Liver (tissue), 9 donors: ENCODE results near the gene GSPT1. TPM values are rescaled to one million over a fixed set of nuclear protein-coding genes. Genes with fewer than 3 reads are reported as not detected.

ENCODE experiments used
- DNase-seq: peaks from one replicate; pipeline ENCODE4 v3.0.0-alpha.2; 2017; ENCODE audit warnings: low spot score
- H3K27ac ChIP-seq, 2 donors: one replicate each; pipeline ENCODE4 v1.7.0; 2013; ENCODE audit warnings: inconsistent platforms in 2 of 2, low read length in 2 of 2, control low read depth in 1 of 2, low read depth in 1 of 2, mild to moderate bottlenecking in 1 of 2
- H3K27me3 ChIP-seq, 4 donors: one replicate each; pipeline versions ENCODE4 v1.6.1 to v1.7.0; 2013; ENCODE audit warnings: low read length in 3 of 4, inconsistent platforms in 1 of 4, mild to moderate bottlenecking in 1 of 4, moderate library complexity in 1 of 4; ENCODE audit not compliant: control insufficient read depth in 4 of 4, insufficient read depth in 4 of 4
- H3K36me3 ChIP-seq, 4 donors: one replicate each; pipeline versions ENCODE4 v1.6.1 to v1.7.0; 2013; ENCODE audit warnings: low read length in 3 of 4, mild to moderate bottlenecking in 3 of 4, low read depth in 1 of 4, moderate library complexity in 1 of 4; ENCODE audit not compliant: control insufficient read depth in 4 of 4, insufficient read depth in 3 of 4
- H3K4me1 ChIP-seq, 4 donors: one replicate each; pipeline versions ENCODE4 v1.6.1 to v1.7.0; 2013; ENCODE audit warnings: low read length in 3 of 4, mild to moderate bottlenecking in 3 of 4, moderate library complexity in 1 of 4; ENCODE audit not compliant: control insufficient read depth in 4 of 4, insufficient read depth in 4 of 4
- H3K4me3 ChIP-seq, 3 donors: one replicate each; pipeline versions ENCODE4 v1.6.1 to v1.7.0; 2013; ENCODE audit warnings: low read length in 3 of 3, control low read depth in 1 of 3, low read depth in 1 of 3, mild to moderate bottlenecking in 1 of 3
- H3K9ac ChIP-seq, 2 donors: one replicate each; pipeline ENCODE4 v1.7.0; 2013; ENCODE audit warnings: low read length in 2 of 2, mild to moderate bottlenecking in 2 of 2, moderate library complexity in 2 of 2, control low read depth in 1 of 2, low read depth in 1 of 2
- H3K9me3 ChIP-seq, 4 donors: one replicate each; pipeline versions ENCODE4 v1.6.1 to v1.7.0; 2013; ENCODE audit warnings: low read length in 3 of 4; ENCODE audit not compliant: control insufficient read depth in 4 of 4
- EGR1 ChIP-seq, 2 donors: IDR thresholded peaks; 2 replicates each; pipeline ENCODE4 v1.6.1; 2016 to 2018; ENCODE audit warnings: antibody characterized with exemption in 2 of 2, low read depth in 2 of 2
- FOXA1 ChIP-seq: IDR thresholded peaks from 2 replicates; pipeline ENCODE4 v1.6.1; 2016; ENCODE audit warnings: antibody characterized with exemption
- FOXA2 ChIP-seq: IDR thresholded peaks from 2 replicates; pipeline ENCODE4 v1.6.1; 2016; ENCODE audit warnings: antibody characterized with exemption
- GABPA ChIP-seq, 2 donors: IDR thresholded peaks in 1 of 2; conservative IDR thresholded peaks in 1 of 2; 2 replicates each; pipeline ENCODE4 v1.6.1; 2016; ENCODE audit warnings: antibody characterized with exemption in 2 of 2, mild to moderate bottlenecking in 1 of 2, moderate library complexity in 1 of 2
- HNF4A ChIP-seq, 2 donors: conservative IDR thresholded peaks; 2 replicates each; pipeline ENCODE4 v1.6.1; 2016; ENCODE audit warnings: antibody characterized with exemption in 2 of 2, mild to moderate bottlenecking in 2 of 2
- JUND ChIP-seq, 2 donors: IDR thresholded peaks; 2 replicates each; pipeline ENCODE4 v1.6.1; 2016; ENCODE audit warnings: antibody characterized with exemption in 2 of 2
- MAX ChIP-seq: IDR thresholded peaks from 2 replicates; pipeline ENCODE4 v1.6.1; 2016; ENCODE audit warnings: antibody characterized with exemption
- NR2F2 ChIP-seq: IDR thresholded peaks from 2 replicates; pipeline ENCODE4 v1.6.1; 2016; ENCODE audit warnings: antibody characterized with exemption
- RAD21 ChIP-seq, 2 donors: IDR thresholded peaks; 2 replicates each; pipeline ENCODE4 v1.6.1; 2016; ENCODE audit warnings: antibody characterized with exemption in 2 of 2, mild to moderate bottlenecking in 2 of 2
- RXRA ChIP-seq, 2 donors: IDR thresholded peaks; 2 replicates each; pipeline ENCODE4 v1.6.1; 2017 to 2018; ENCODE audit warnings: antibody characterized with exemption in 2 of 2, mild to moderate bottlenecking in 1 of 2
- SP1 ChIP-seq: IDR thresholded peaks from 2 replicates; pipeline ENCODE4 v1.6.1; 2018; ENCODE audit warnings: antibody characterized with exemption, mild to moderate bottlenecking
- TAF1 ChIP-seq: conservative IDR thresholded peaks from 2 replicates; pipeline ENCODE4 v1.6.1; 2016; ENCODE audit warnings: antibody characterized with exemption, mild to moderate bottlenecking
- ZBTB33 ChIP-seq: IDR thresholded peaks from 2 replicates; pipeline ENCODE4 v1.6.1; 2016; ENCODE audit warnings: antibody characterized with exemption
- WGBS: extraction: QIAGEN DNeasy Blood & Tissue Kit; methylation state at CpG from one replicate; pipeline ENCODE4 v1.1.7; 2013; 5-methylcytosine and 5-hydroxymethylcytosine counted together
- polyA plus RNA-seq, 2 donors: library from polyadenylated mRNA; stranded (reverse) in 1 of 2; unstranded in 1 of 2; fragments of 200-250 nt in 1 of 2; fragments of >200 nt in 1 of 2; fragmentation: Nextera tagmentation in 1 of 2; extraction: Ambion mirVana in 1 of 2; gene quantifications; one replicate each; pipeline versions ENCODE4 v1.2.1 to v1.2.3, GENCODE V29; 2013 to 2015
- total RNA-seq, 2 donors: library from RNA; depleted of rRNA; stranded (reverse); fragments of >200 nt; gene quantifications; one replicate each; pipeline ENCODE4 v1.2.3, GENCODE V29; 2014
- TF ChIP-seq, protein P1 (sequence below): fragments of 150-350 bp; IDR thresholded peaks from 2 replicates; pipeline ENCODE4 v1.5.1; 2017; ENCODE audit warnings: improper control_type of control experiment, low read depth, low read length; ENCODE audit not compliant: missing input control
- TF ChIP-seq, protein P2 (sequence below): IDR thresholded peaks from 2 replicates; pipeline ENCODE4 v1.6.1; 2016; ENCODE audit warnings: antibody characterized with exemption, mild to moderate bottlenecking
- TF ChIP-seq, protein P3 (sequence below): IDR thresholded peaks from 2 replicates; pipeline ENCODE4 v1.6.1; 2016; ENCODE audit warnings: antibody characterized with exemption
- donor health status: healthy.
- donor health status: healthy.
- donor health status: healthy.
- donor health status: healthy.
- donor health status: healthy.

The GSPT1 gene
- total and polyA plus RNA-seq, 4 donors = 24.2 to 67.6 (median 41.9) TPM

GRCh38 chr16:11896486-11897176, 19.1 kb downstream of the GSPT1 start (continued):
- TF ChIP-seq, protein P1, sequence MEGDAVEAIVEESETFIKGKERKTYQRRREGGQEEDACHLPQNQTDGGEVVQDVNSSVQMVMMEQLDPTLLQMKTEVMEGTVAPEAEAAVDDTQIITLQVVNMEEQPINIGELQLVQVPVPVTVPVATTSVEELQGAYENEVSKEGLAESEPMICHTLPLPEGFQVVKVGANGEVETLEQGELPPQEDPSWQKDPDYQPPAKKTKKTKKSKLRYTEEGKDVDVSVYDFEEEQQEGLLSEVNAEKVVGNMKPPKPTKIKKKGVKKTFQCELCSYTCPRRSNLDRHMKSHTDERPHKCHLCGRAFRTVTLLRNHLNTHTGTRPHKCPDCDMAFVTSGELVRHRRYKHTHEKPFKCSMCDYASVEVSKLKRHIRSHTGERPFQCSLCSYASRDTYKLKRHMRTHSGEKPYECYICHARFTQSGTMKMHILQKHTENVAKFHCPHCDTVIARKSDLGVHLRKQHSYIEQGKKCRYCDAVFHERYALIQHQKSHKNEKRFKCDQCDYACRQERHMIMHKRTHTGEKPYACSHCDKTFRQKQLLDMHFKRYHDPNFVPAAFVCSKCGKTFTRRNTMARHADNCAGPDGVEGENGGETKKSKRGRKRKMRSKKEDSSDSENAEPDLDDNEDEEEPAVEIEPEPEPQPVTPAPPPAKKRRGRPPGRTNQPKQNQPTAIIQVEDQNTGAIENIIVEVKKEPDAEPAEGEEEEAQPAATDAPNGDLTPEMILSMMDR = no peak
- no peak for TF ChIP-seq JUND (IDR thresholded peaks at IDR 0.05)
- no peak for TF ChIP-seq NR2F2

DNA sequence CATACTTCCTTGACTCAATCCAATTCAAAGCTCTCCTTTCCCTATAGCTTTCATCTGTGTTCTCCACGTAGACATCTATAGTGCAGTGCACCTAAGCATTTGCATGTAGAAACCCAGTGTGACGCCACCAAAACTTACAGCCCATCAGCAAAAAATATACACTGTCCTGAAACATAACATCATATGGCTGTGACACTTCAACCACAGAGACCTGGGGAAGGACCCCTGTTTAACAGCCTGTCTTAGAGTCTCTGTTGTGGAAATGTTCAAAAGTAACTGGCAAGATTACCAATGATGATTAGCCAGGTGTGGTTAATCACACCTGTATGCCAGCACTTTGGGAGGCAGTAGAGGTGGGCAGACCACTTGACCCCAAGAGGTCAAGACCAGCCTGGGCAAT, 22.2 kb downstream of the GSPT1 start:
- H3K27me3 ChIP-seq = no peaks in the 10 kb centered on the region
- no peak overlapping the region for H3K27ac ChIP-seq
- TF ChIP-seq HNF4A (conservative IDR thresholded peaks at IDR 0.05) (no peak), MAX (no peak), ZBTB33 (no peak), FOXA2 (no peak), GABPA (IDR thresholded peaks at IDR 0.05 in 1 of 2, conservative IDR thresholded peaks at IDR 0.05 in 1 of 2) (no peak), NR2F2 (no peak), FOXA1 (no peak), SP1 (no peak), RXRA (IDR thresholded peaks at IDR 0.05) (no peak), RAD21 (IDR thresholded peaks at IDR 0.05) (no peak), EGR1 (IDR thresholded peaks at IDR 0.05; ENCODE audit: low read depth in 2 of 2) (no peak), TAF1 (no peak)
- TF ChIP-seq, protein P2, sequence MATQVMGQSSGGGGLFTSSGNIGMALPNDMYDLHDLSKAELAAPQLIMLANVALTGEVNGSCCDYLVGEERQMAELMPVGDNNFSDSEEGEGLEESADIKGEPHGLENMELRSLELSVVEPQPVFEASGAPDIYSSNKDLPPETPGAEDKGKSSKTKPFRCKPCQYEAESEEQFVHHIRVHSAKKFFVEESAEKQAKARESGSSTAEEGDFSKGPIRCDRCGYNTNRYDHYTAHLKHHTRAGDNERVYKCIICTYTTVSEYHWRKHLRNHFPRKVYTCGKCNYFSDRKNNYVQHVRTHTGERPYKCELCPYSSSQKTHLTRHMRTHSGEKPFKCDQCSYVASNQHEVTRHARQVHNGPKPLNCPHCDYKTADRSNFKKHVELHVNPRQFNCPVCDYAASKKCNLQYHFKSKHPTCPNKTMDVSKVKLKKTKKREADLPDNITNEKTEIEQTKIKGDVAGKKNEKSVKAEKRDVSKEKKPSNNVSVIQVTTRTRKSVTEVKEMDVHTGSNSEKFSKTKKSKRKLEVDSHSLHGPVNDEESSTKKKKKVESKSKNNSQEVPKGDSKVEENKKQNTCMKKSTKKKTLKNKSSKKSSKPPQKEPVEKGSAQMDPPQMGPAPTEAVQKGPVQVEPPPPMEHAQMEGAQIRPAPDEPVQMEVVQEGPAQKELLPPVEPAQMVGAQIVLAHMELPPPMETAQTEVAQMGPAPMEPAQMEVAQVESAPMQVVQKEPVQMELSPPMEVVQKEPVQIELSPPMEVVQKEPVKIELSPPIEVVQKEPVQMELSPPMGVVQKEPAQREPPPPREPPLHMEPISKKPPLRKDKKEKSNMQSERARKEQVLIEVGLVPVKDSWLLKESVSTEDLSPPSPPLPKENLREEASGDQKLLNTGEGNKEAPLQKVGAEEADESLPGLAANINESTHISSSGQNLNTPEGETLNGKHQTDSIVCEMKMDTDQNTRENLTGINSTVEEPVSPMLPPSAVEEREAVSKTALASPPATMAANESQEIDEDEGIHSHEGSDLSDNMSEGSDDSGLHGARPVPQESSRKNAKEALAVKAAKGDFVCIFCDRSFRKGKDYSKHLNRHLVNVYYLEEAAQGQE = no peak
- TF ChIP-seq, protein P3, sequence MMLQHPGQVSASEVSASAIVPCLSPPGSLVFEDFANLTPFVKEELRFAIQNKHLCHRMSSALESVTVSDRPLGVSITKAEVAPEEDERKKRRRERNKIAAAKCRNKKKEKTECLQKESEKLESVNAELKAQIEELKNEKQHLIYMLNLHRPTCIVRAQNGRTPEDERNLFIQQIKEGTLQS = no peak
- WGBS = 92% methylated on average over 2 of the region's 2 CpGs
- DNase-seq = no peak
- no peaks in the 10 kb centered on the region for H3K9me3 ChIP-seq
- no peak overlapping the region for H3K9ac ChIP-seq
- no peak overlapping the region for H3K4me3 ChIP-seq
- H3K36me3 ChIP-seq = peaks cover 4 to 31% (median 23%) of the 10 kb centered on the region in 4 donors
- H3K4me1 ChIP-seq = peaks cover 0 to 5% (median 1%) of the 10 kb centered on the region in 4 donors
